H9 (cell line): ENCODE measurements around the gene ZFYVE28. TPM values are rescaled to one million over a fixed set of nuclear protein-coding genes. Genes with fewer than 3 reads are reported as not detected.
"Not testable (repeated sequence)": the region's sequence is repeated elsewhere in the genome, so short reads cannot be mapped to it uniquely, and the experiment has no call there.

Experiments
- DNase-seq: peaks from one replicate; pipeline ENCODE4 v3.0.0-alpha.2; 2017
- H2AFZ ChIP-seq: one replicate; pipeline ENCODE4 v1.6.1; 2013; ENCODE audit warnings: mild to moderate bottlenecking, low read length, control low read depth, moderate library complexity
- H2AK5ac ChIP-seq: 2 replicates; pipeline ENCODE4 v1.6.1; 2013; ENCODE audit warnings: low read length, control low read depth, mixed read lengths; ENCODE audit not compliant: insufficient read length
- H2BK120ac ChIP-seq: one replicate; pipeline ENCODE4 v1.6.1; 2013; ENCODE audit warnings: low read depth, mild to moderate bottlenecking, low read length, control low read depth, inconsistent platforms; ENCODE audit not compliant: poor library complexity, severe bottlenecking
- H2BK12ac ChIP-seq: 2 replicates; pipeline ENCODE4 v1.6.1; 2013; ENCODE audit warnings: low read length, control low read depth, mixed read lengths, low read depth; ENCODE audit not compliant: insufficient read length
- H2BK15ac ChIP-seq: 2 replicates; pipeline ENCODE4 v1.6.1; 2013; ENCODE audit warnings: low read depth, low read length, control low read depth
- H2BK20ac ChIP-seq: one replicate; pipeline ENCODE4 v1.6.1; 2013; ENCODE audit warnings: low read depth, mild to moderate bottlenecking, low read length, control low read depth, inconsistent platforms; ENCODE audit not compliant: poor library complexity, severe bottlenecking
- H2BK5ac ChIP-seq: 2 replicates; pipeline ENCODE4 v1.6.1; 2013; ENCODE audit warnings: low read length, control low read depth, mixed read lengths; ENCODE audit not compliant: insufficient read length
- H3K14ac ChIP-seq: 2 replicates; pipeline ENCODE4 v1.6.1; 2013; ENCODE audit warnings: low read length, control low read depth; ENCODE audit not compliant: insufficient read depth
- H3K18ac ChIP-seq: 2 replicates; pipeline ENCODE4 v1.6.1; 2013; ENCODE audit warnings: low read depth, mild to moderate bottlenecking, mixed read lengths, low read length, control low read depth; ENCODE audit not compliant: insufficient read length
- H3K23ac ChIP-seq: 2 replicates; pipeline ENCODE4 v1.6.1; 2013; ENCODE audit warnings: low read length, control low read depth, mixed read lengths, low read depth; ENCODE audit not compliant: insufficient read length
- H3K23me2 ChIP-seq: 2 replicates; pipeline ENCODE4 v1.6.1; 2013; ENCODE audit warnings: low read depth, mild to moderate bottlenecking, mixed read lengths, low read length, control low read depth; ENCODE audit not compliant: insufficient read length, poor library complexity, severe bottlenecking
- H3K27ac ChIP-seq: 2 replicates; pipeline ENCODE4 v1.5.1; 2013; ENCODE audit warnings: low read length, control low read depth, mixed read lengths, low read depth; ENCODE audit not compliant: insufficient read length
- H3K27me3 ChIP-seq: 2 replicates; pipeline ENCODE4 v1.6.1; 2013; ENCODE audit warnings: low read length, control low read depth, inconsistent platforms; ENCODE audit not compliant: insufficient read depth
- H3K4ac ChIP-seq: 2 replicates; pipeline ENCODE4 v1.6.1; 2013; ENCODE audit warnings: low read depth, mild to moderate bottlenecking, control low read depth, inconsistent platforms, low read length, moderate library complexity
- H3K4me1 ChIP-seq: 2 replicates; pipeline ENCODE4 v1.6.1; 2013; ENCODE audit warnings: low read length, control low read depth, inconsistent platforms; ENCODE audit not compliant: insufficient read depth
- H3K4me2 ChIP-seq: 2 replicates; pipeline ENCODE4 v1.6.1; 2013; ENCODE audit warnings: low read length, control low read depth, mixed read lengths; ENCODE audit not compliant: insufficient read length, insufficient read depth
- H3K56ac ChIP-seq: 2 replicates; pipeline ENCODE4 v1.6.1; 2013; ENCODE audit warnings: low read depth, mild to moderate bottlenecking, mixed read lengths, low read length, control low read depth; ENCODE audit not compliant: insufficient read length
- H3K79me1 ChIP-seq: 2 replicates; pipeline ENCODE4 v1.6.1; 2013; ENCODE audit warnings: low read depth, mild to moderate bottlenecking, moderate library complexity, low read length, control low read depth, inconsistent platforms; ENCODE audit not compliant: insufficient read depth, poor library complexity, severe bottlenecking
- H3K79me2 ChIP-seq: 2 replicates; pipeline ENCODE4 v1.6.1; 2013; ENCODE audit warnings: low read length, control low read depth, inconsistent platforms; ENCODE audit not compliant: insufficient read depth
- H3K9ac ChIP-seq: 2 replicates; pipeline ENCODE4 v1.6.1; 2013; ENCODE audit warnings: low read length, control low read depth, mixed read lengths; ENCODE audit not compliant: insufficient read length; ENCODE audit errors: extremely low read depth
- H3K9me3 ChIP-seq: one replicate; pipeline ENCODE4 v1.6.1; 2013; ENCODE audit warnings: low read depth, low read length, inconsistent platforms; ENCODE audit not compliant: control insufficient read depth
- H3T11ph ChIP-seq: one replicate; pipeline ENCODE4 v1.6.1; 2013; ENCODE audit warnings: mild to moderate bottlenecking, low read length, control low read depth, inconsistent platforms
- H4K20me1 ChIP-seq: one replicate; pipeline ENCODE4 v1.6.1; 2013; ENCODE audit not compliant: control insufficient read depth, insufficient read length, insufficient read depth
- H4K5ac ChIP-seq: 2 replicates; pipeline ENCODE4 v1.6.1; 2013; ENCODE audit warnings: low read depth, mild to moderate bottlenecking, mixed read lengths, low read length, control low read depth; ENCODE audit not compliant: insufficient read length
- H4K8ac ChIP-seq: replicated peaks from 2 replicates; pipeline ENCODE4 v1.6.1; 2013; ENCODE audit warnings: low read length, control low read depth, mixed read lengths, low read depth; ENCODE audit not compliant: insufficient read length
- H4K91ac ChIP-seq: 2 replicates; pipeline ENCODE4 v1.6.1; 2013; ENCODE audit warnings: low read depth, mild to moderate bottlenecking, moderate library complexity, mixed read lengths, low read length, control low read depth; ENCODE audit not compliant: insufficient read length
- H3K27ac Mint-ChIP-seq, 3 experiments: 2 replicates in 2 of 3; 3 replicates in 1 of 3; pipeline ENCODE4 v1.8.0; 2020 to 2021; ENCODE audit warnings: mixed read lengths in 3 of 3, mild to moderate bottlenecking in 1 of 3, moderate library complexity in 1 of 3
- H3K27me3 Mint-ChIP-seq: 2 replicates; pipeline ENCODE4 v1.8.0; 2021; ENCODE audit warnings: low read depth, mild to moderate bottlenecking, moderate library complexity, mixed read lengths
- H3K36me3 Mint-ChIP-seq, 3 experiments: 2 replicates in 2 of 3; 3 replicates in 1 of 3; pipeline ENCODE4 v1.8.0; 2020 to 2021; ENCODE audit warnings: low read depth in 3 of 3, mixed read lengths in 3 of 3; ENCODE audit not compliant: insufficient read depth in 1 of 3
- H3K4me1 Mint-ChIP-seq, 2 experiments: 2 replicates each; pipeline ENCODE4 v1.8.0; 2020; ENCODE audit warnings: mixed read lengths in 2 of 2
- H3K4me3 Mint-ChIP-seq, 2 experiments: 2 replicates in 1 of 2; 3 replicates in 1 of 2; pipeline ENCODE4 v1.8.0; 2020 to 2021; ENCODE audit warnings: mild to moderate bottlenecking in 2 of 2, mixed read lengths in 2 of 2, moderate library complexity in 1 of 2
- H3K9me3 Mint-ChIP-seq, 2 experiments: 2 replicates in 1 of 2; 3 replicates in 1 of 2; pipeline ENCODE4 v1.8.0; 2020; ENCODE audit warnings: mild to moderate bottlenecking in 2 of 2, mixed read lengths in 2 of 2, moderate library complexity in 1 of 2
- WGBS: extraction: QIAGEN DNeasy Blood & Tissue Kit; methylation state at CpG from one replicate; pipeline ENCODE4 v1.1.7; 2013; ENCODE audit warnings: missing lambda C conversion rate, low lambda C conversion rate, mixed read lengths; ENCODE audit not compliant: insufficient read length; ENCODE audit errors: extremely low coverage; 5-methylcytosine and 5-hydroxymethylcytosine counted together
- total RNA-seq: library from RNA; stranded (reverse); gene quantifications from 2 replicates; pipeline ENCODE4 v1.2.1, GENCODE V29; 2021

The ZFYVE28 gene
- total RNA-seq, 1 experiment from 2014 or later = 0.98 TPM

DNA sequence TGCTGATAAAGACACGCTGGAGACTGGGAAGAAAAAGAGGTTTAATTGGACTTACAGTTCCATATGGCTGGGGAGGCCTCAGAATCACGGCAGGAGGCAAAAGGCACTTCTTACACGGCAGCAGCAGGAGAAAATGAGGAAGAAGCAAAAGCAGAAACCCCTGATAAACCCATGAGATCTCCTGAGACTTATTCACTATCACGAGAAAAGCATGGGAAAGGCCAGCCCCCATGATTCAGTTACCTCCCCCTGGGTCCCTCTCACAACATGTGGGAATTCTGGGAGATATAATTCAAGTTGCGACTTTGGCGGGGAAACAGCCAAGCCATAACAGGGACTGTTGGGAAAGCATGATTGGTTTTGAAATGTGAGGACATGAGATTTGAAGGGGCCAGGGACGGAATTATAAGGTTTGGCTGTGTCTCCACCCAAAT is 35.7 kb downstream of the ZFYVE28 start:
- peaks cover 11% of the 10 kb centered on the region for H3K27me3 Mint-ChIP-seq

GRCh38 chr4:2380589-2380988 is 37.9 kb downstream of the ZFYVE28 start:
- H3K27ac ChIP-seq, H3K79me2 ChIP-seq, H3T11ph ChIP-seq, H3K4me1 ChIP-seq, H2AK5ac ChIP-seq, H4K91ac ChIP-seq, H4K20me1 ChIP-seq, H3K79me1 ChIP-seq, DNase-seq, H2AFZ ChIP-seq, H3K27me3 ChIP-seq, H3K4me1 Mint-ChIP-seq, H3K23ac ChIP-seq, H2BK20ac ChIP-seq, H3K14ac ChIP-seq, H4K5ac ChIP-seq, H2BK12ac ChIP-seq, H3K36me3 Mint-ChIP-seq, H2BK5ac ChIP-seq, H3K9me3 Mint-ChIP-seq, H2BK15ac ChIP-seq, H3K9me3 ChIP-seq, H2BK120ac ChIP-seq, H3K27ac Mint-ChIP-seq, H4K8ac ChIP-seq, H3K23me2 ChIP-seq, H3K56ac ChIP-seq, H3K4ac ChIP-seq, H3K9ac ChIP-seq, H3K18ac ChIP-seq, H3K4me2 ChIP-seq, H3K4me3 Mint-ChIP-seq: not testable (repeated sequence)
- H3K27me3 Mint-ChIP-seq = peaks cover 14% of the 10 kb centered on the region
- WGBS = no CpG with 5 or more reads among the region's 6 CpGs

More for the DNA sequence above, 35.7 kb downstream of the ZFYVE28 start:
- H2AFZ ChIP-seq, H2BK20ac ChIP-seq, H3K4ac ChIP-seq, H3K27ac ChIP-seq, H3K56ac ChIP-seq, H3K9me3 Mint-ChIP-seq, H4K5ac ChIP-seq, H3K9me3 ChIP-seq, H3K23ac ChIP-seq, H3K79me2 ChIP-seq, H4K91ac ChIP-seq, H3K36me3 Mint-ChIP-seq, H4K8ac ChIP-seq, H3K9ac ChIP-seq, H2BK120ac ChIP-seq, H3T11ph ChIP-seq, DNase-seq, H3K4me3 Mint-ChIP-seq, H3K4me1 Mint-ChIP-seq, H3K14ac ChIP-seq, H2BK12ac ChIP-seq, H2BK15ac ChIP-seq, H3K18ac ChIP-seq, H3K27me3 ChIP-seq, H3K23me2 ChIP-seq, H2AK5ac ChIP-seq, H3K4me2 ChIP-seq, H2BK5ac ChIP-seq, H3K4me1 ChIP-seq, H3K27ac Mint-ChIP-seq, H4K20me1 ChIP-seq, H3K79me1 ChIP-seq: not testable (repeated sequence)
- WGBS = no CpG with 5 or more reads among the region's 7 CpGs
